Measurements from ENCODE around the gene SLC35F3. TPM values are rescaled to one million over a fixed set of nuclear protein-coding genes. Genes with fewer than 3 reads are reported as not detected.
"Not testable (repeated sequence)": the region's sequence is repeated elsewhere in the genome, so short reads cannot be mapped to it uniquely, and the experiment has no call there.

Gene SLC35F3
- total RNA-seq, 3 donors from 2014 or later, result 0.17 to 0.89 (median 0.20) TPM

- intact Hi-C loops (cut with DNase I, micrococcal nuclease), result no loop called here
- ATAC-seq, result no peak
Observed at GRCh38 chr1:233883671-233884070, 20.8 kb upstream of the SLC35F3 start.

GRCh38 chr1:233884461-233885151 is 19.9 kb upstream of the SLC35F3 start:
- Histone ChIP-seq H3K4me3 (no peak overlapping the region), H3K36me3 (ENCODE audit: low read depth) (no peaks in the 10 kb centered on the region), H3K9me3 (no peaks in the 10 kb centered on the region), H3K4me1 (ENCODE audit: low read depth) (no peaks in the 10 kb centered on the region)
- intact Hi-C loops (cut with DNase I, micrococcal nuclease), result no loop called here
- DNase-seq (no peak), ATAC-seq (no peak)
- no peak for TF ChIP-seq CTCF (IDR thresholded peaks at IDR 0.05)

More at GRCh38 chr1:233883671-233884070, 20.8 kb upstream of the SLC35F3 start:
- no peak for TF ChIP-seq CTCF (IDR thresholded peaks at IDR 0.05)
- H3K4me3 ChIP-seq, result no peak overlapping the region
- no peaks in the 10 kb centered on the region for H3K4me1 ChIP-seq (ENCODE audit: low read depth)
- DNase-seq, result no peak
- no peaks in the 10 kb centered on the region for H3K9me3 ChIP-seq
- H3K36me3 ChIP-seq (ENCODE audit: low read depth), result no peaks in the 10 kb centered on the region

GRCh38 chr1:233885196-233885920 is 19.1 kb upstream of the SLC35F3 start:
- no peak overlapping the region for H3K4me3 ChIP-seq
- no peak for TF ChIP-seq CTCF (IDR thresholded peaks at IDR 0.05)
- intact Hi-C loops (cut with DNase I, micrococcal nuclease), result no loop called here
- no peak for DNase-seq
- no peaks in the 10 kb centered on the region for H3K9me3 ChIP-seq
- no peaks in the 10 kb centered on the region for H3K4me1 ChIP-seq (ENCODE audit: low read depth)
- no peaks in the 10 kb centered on the region for H3K36me3 ChIP-seq (ENCODE audit: low read depth)
- ATAC-seq, result no peak

- H3K4me3 ChIP-seq; H3K9me3 ChIP-seq; intact Hi-C loops (cut with DNase I, micrococcal nuclease); DNase-seq; H3K36me3 ChIP-seq (ENCODE audit: low read depth); ATAC-seq; H3K4me1 ChIP-seq (ENCODE audit: low read depth): not testable (repeated sequence)
Observed at GRCh38 chr1:233891151-233891550, 13.3 kb upstream of the SLC35F3 start.

- TF ChIP-seq CTCF (IDR thresholded peaks at IDR 0.05), result no peak
- ATAC-seq, result no peak
- Histone ChIP-seq H3K36me3 (ENCODE audit: low read depth) (no peaks in the 10 kb centered on the region), H3K4me3 (no peak overlapping the region), H3K4me1 (ENCODE audit: low read depth) (no peaks in the 10 kb centered on the region), H3K9me3 (no peaks in the 10 kb centered on the region)
- intact Hi-C loops (cut with DNase I, micrococcal nuclease), result no loop called here
- DNase-seq, result no peak
Observed at GRCh38 chr1:233897325-233898162, 6.9 kb upstream of the SLC35F3 start.
